DOHH2 (cell line): ENCODE data around the gene SLC26A3.

ENCODE experiments used
- EZH2phosphoT487 ChIP-seq: fragments of 200-600 bp; sonication (generic); IDR thresholded peaks from 2 replicates; pipeline ENCODE4 v1.6.1; 2017; ENCODE audit warnings: borderline replicate concordance, mild to moderate bottlenecking, antibody characterized with exemption, low read length, moderate library complexity, mixed read lengths
- TF ChIP-seq, protein P1 (sequence below): fragments of 200-600 bp; sonication (generic); IDR thresholded peaks from one replicate; pipeline ENCODE4 v1.5.1; 2014; ENCODE audit warnings: antibody characterized with exemption, mild to moderate bottlenecking, low read depth, low read length; ENCODE audit not compliant: poor library complexity, severe bottlenecking

DNA sequence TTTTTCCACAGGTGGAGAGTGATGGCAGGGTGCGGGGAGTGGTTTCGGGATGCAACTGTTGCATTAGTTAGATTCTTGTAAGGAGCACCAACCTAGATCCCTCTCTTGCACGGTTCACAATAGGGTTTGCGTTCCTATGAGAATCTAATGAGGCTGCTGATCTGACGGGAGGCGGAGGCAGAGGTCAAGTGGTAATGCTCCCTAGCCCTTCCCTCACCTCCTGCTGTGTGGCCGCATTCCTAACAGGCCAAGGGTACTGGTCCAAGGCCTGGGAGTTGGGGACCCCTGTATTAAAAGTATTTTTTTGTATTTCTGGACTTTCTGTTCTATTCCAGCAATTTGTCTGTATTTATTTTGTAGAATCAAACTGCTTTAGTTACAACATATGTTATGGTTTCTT, 51.9 kb downstream of the SLC26A3 start:
- TF ChIP-seq, protein P1, sequence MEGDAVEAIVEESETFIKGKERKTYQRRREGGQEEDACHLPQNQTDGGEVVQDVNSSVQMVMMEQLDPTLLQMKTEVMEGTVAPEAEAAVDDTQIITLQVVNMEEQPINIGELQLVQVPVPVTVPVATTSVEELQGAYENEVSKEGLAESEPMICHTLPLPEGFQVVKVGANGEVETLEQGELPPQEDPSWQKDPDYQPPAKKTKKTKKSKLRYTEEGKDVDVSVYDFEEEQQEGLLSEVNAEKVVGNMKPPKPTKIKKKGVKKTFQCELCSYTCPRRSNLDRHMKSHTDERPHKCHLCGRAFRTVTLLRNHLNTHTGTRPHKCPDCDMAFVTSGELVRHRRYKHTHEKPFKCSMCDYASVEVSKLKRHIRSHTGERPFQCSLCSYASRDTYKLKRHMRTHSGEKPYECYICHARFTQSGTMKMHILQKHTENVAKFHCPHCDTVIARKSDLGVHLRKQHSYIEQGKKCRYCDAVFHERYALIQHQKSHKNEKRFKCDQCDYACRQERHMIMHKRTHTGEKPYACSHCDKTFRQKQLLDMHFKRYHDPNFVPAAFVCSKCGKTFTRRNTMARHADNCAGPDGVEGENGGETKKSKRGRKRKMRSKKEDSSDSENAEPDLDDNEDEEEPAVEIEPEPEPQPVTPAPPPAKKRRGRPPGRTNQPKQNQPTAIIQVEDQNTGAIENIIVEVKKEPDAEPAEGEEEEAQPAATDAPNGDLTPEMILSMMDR: no peak
- TF ChIP-seq EZH2phosphoT487: no peak
